Embryonic facial prominence (tissue), 1 donor: ENCODE data around the gene CYTH3.
"Not testable (repeated sequence)": the region's sequence is repeated elsewhere in the genome, so short reads cannot be mapped to it uniquely, and the experiment has no call there.

ENCODE experiments used
- DNase-seq: peaks from one replicate; pipeline ENCODE4 v3.0.0-alpha.2; 2016; ENCODE audit errors: extremely low spot score

CYTH3 gene

GRCh38 chr7:6153646-6154541 lies 118.5 kb downstream of the CYTH3 start:
- DNase-seq: no peak

- no peak for DNase-seq
Observed at GRCh38 chr7:6151994-6152735, 120.3 kb downstream of the CYTH3 start.

- not testable (repeated sequence) for DNase-seq
Observed at GRCh38 chr7:6151527-6151926, 120.9 kb downstream of the CYTH3 start.

- DNase-seq: no peak
Observed at GRCh38 chr7:6149996-6150395, 122.4 kb downstream of the CYTH3 start.

GRCh38 chr7:6148724-6149360 lies 123.6 kb downstream of the CYTH3 start:
- no peak for DNase-seq

GRCh38 chr7:6147627-6148026 lies 124.8 kb downstream of the CYTH3 start:
- no peak for DNase-seq

- no peak for DNase-seq
Observed at GRCh38 chr7:6146666-6147065, 125.8 kb downstream of the CYTH3 start.

- no peak for DNase-seq
Observed at GRCh38 chr7:6143997-6144396, 128.4 kb downstream of the CYTH3 start.

- DNase-seq: no peak
Observed at GRCh38 chr7:6142871-6143380, 129.5 kb downstream of the CYTH3 start.

GRCh38 chr7:6139189-6139996 lies 133.0 kb downstream of the CYTH3 start:
- no peak for DNase-seq

GRCh38 chr7:6136475-6136874 lies 135.9 kb downstream of the CYTH3 start:
- no peak for DNase-seq

- DNase-seq: no peak
Observed at GRCh38 chr7:6133249-6133648, 139.2 kb downstream of the CYTH3 start.

- no peak for DNase-seq
Observed at GRCh38 chr7:6130007-6130587, 142.3 kb downstream of the CYTH3 start.

- no peak for DNase-seq
Observed at GRCh38 chr7:6128205-6128604, 144.2 kb downstream of the CYTH3 start.

- DNase-seq: no peak
Observed at GRCh38 chr7:6127110-6127490, 145.3 kb downstream of the CYTH3 start.

GRCh38 chr7:6123843-6124242 lies 148.6 kb downstream of the CYTH3 start:
- DNase-seq: no peak

- DNase-seq: no peak
Observed at GRCh38 chr7:6121141-6121540, 151.3 kb downstream of the CYTH3 start.

- DNase-seq: no peak
Observed at GRCh38 chr7:6117533-6117932, 154.9 kb downstream of the CYTH3 start.

GRCh38 chr7:6116211-6116610 lies 156.2 kb downstream of the CYTH3 start:
- DNase-seq: no peak
